ENCODE measurements around the gene CLCN6. TPM values are rescaled to one million over a fixed set of nuclear protein-coding genes. Genes with fewer than 3 reads are reported as not detected.

CLCN6 gene
- polyA plus RNA-seq, 1 donor (not counting 4 experiments of a cell fraction or from before 2014, with no cell fraction given), result 7.4 TPM

GRCh38 chr1:11790880-11791715, 14.9 kb upstream of the CLCN6 start:
- H3K9me1 ChIP-seq (ENCODE audit: control insufficient read depth, extremely low read depth, insufficient read depth, low read length), result no peaks in the 10 kb centered on the region
- peaks cover 28% of the 10 kb centered on the region for H3K4me1 ChIP-seq (ENCODE audit: control insufficient read depth, extremely low read depth, insufficient read depth, low read length)
- H3K9me3 ChIP-seq (ENCODE audit: control insufficient read depth, low read depth, low read length), result no peaks in the 10 kb centered on the region
- H3K27ac ChIP-seq (ENCODE audit: control insufficient read depth, insufficient read depth, low read length), result no peak overlapping the region
- DNase-seq (ENCODE audit: low read depth, low spot score) (no peak), FAIRE-seq (no peak)
- H2AFZ ChIP-seq (ENCODE audit: control insufficient read depth, low read length), result no peak overlapping the region
- H3K27me3 ChIP-seq (ENCODE audit: control insufficient read depth, extremely low read depth, insufficient read depth, low read length), result no peaks in the 10 kb centered on the region
- no peak overlapping the region for H3K9ac ChIP-seq (ENCODE audit: control insufficient read depth, extremely low read depth, insufficient read depth, low read length)
- peaks cover 0 to 9% of the 10 kb centered on the region in 2 experiments for H3K36me3 ChIP-seq (ENCODE audit: control insufficient read depth in 2 of 2, extremely low read depth in 1 of 2, insufficient read depth in 2 of 2, low read length in 2 of 2)
- TF ChIP-seq EZH2 (IDR thresholded peaks at IDR 0.05; ENCODE audit: low read length) (no peak), CTCF (optimal IDR thresholded peaks at IDR 0.05 in 1 of 3, IDR thresholded peaks at IDR 0.05 in 1 of 3, conservative IDR thresholded peaks at IDR 0.05 in 1 of 3; ENCODE audit: extremely low read depth in 1 of 3, insufficient read depth in 2 of 3, low read length in 3 of 3) (no peak)
- dilution Hi-C loops (cut with MboI; ENCODE audit: extremely low pct_ligation_motif_present, low sequenced_read_pairs), result no loop called here
- no peak overlapping the region for H3K4me3 ChIP-seq (ENCODE audit: control insufficient read depth in 2 of 3, extremely low read depth in 1 of 3, insufficient read depth in 2 of 3, low read depth in 1 of 3, low read length in 3 of 3)
- H4K20me1 ChIP-seq (ENCODE audit: control insufficient read depth, extremely low read depth, insufficient read depth, low read length), result no peaks in the 10 kb centered on the region
- H3K4me2 ChIP-seq (ENCODE audit: control insufficient read depth, extremely low read depth, insufficient read depth, low read depth, low read length), result no peak overlapping the region
- H3K79me2 ChIP-seq (ENCODE audit: control insufficient read depth, insufficient read depth, low read length), result no peaks in the 10 kb centered on the region

GRCh38 chr1:11792106-11792505, 13.9 kb upstream of the CLCN6 start:
- TF ChIP-seq EZH2 (IDR thresholded peaks at IDR 0.05; ENCODE audit: low read length), result no peak
- no peak for TF ChIP-seq CTCF (optimal IDR thresholded peaks at IDR 0.05 in 1 of 3, IDR thresholded peaks at IDR 0.05 in 1 of 3, conservative IDR thresholded peaks at IDR 0.05 in 1 of 3; ENCODE audit: extremely low read depth in 1 of 3, insufficient read depth in 2 of 3, low read length in 3 of 3)
- no peak overlapping the region for H3K9ac ChIP-seq (ENCODE audit: control insufficient read depth, extremely low read depth, insufficient read depth, low read length)
- H3K4me3 ChIP-seq (ENCODE audit: control insufficient read depth in 2 of 3, extremely low read depth in 1 of 3, insufficient read depth in 2 of 3, low read depth in 1 of 3, low read length in 3 of 3), result no peak overlapping the region
- DNase-seq (ENCODE audit: low read depth, low spot score), result no peak
- H3K9me3 ChIP-seq (ENCODE audit: control insufficient read depth, low read depth, low read length), result no peaks in the 10 kb centered on the region
- peaks cover 28% of the 10 kb centered on the region for H3K4me1 ChIP-seq (ENCODE audit: control insufficient read depth, extremely low read depth, insufficient read depth, low read length)
- H3K36me3 ChIP-seq (ENCODE audit: control insufficient read depth in 2 of 2, extremely low read depth in 1 of 2, insufficient read depth in 2 of 2, low read length in 2 of 2), result peaks cover 0 to 11% of the 10 kb centered on the region in 2 experiments
- H2AFZ ChIP-seq (ENCODE audit: control insufficient read depth, low read length), result no peak overlapping the region
- H3K4me2 ChIP-seq (ENCODE audit: control insufficient read depth, extremely low read depth, insufficient read depth, low read depth, low read length), result no peak overlapping the region
- no peaks in the 10 kb centered on the region for H4K20me1 ChIP-seq (ENCODE audit: control insufficient read depth, extremely low read depth, insufficient read depth, low read length)
- H3K9me1 ChIP-seq (ENCODE audit: control insufficient read depth, extremely low read depth, insufficient read depth, low read length), result no peaks in the 10 kb centered on the region
- no peak for FAIRE-seq
- H3K27ac ChIP-seq (ENCODE audit: control insufficient read depth, insufficient read depth, low read length), result no peak overlapping the region
- no peaks in the 10 kb centered on the region for H3K79me2 ChIP-seq (ENCODE audit: control insufficient read depth, insufficient read depth, low read length)
- no peaks in the 10 kb centered on the region for H3K27me3 ChIP-seq (ENCODE audit: control insufficient read depth, extremely low read depth, insufficient read depth, low read length)
- dilution Hi-C loops (cut with MboI; ENCODE audit: extremely low pct_ligation_motif_present, low sequenced_read_pairs), result no loop called here

Measured in keratinocyte (primary cell).